ENCODE results near the gene BLID. TPM values are rescaled to one million over a fixed set of nuclear protein-coding genes. Genes with fewer than 3 reads are reported as not detected.

BLID gene
- total RNA-seq, 1 experiment from 2014 or later, result not detected

GRCh38 chr11:122163053-122163819, 47.2 kb upstream of the BLID start:
- no peaks in the 10 kb centered on the region for H3K9me3 ChIP-seq (ENCODE audit: control insufficient read depth, low read depth, low read length)
- no peaks in the 10 kb centered on the region for H3K23me2 ChIP-seq (ENCODE audit: insufficient read length, low read depth, low read length, poor library complexity, severe bottlenecking)
- no peak overlapping the region for H2BK15ac ChIP-seq (ENCODE audit: low read depth, low read length)
- H3K27ac Mint-ChIP-seq, result no peak overlapping the region
- H3K4ac ChIP-seq (ENCODE audit: low read depth, low read length), result no peak overlapping the region
- H3K56ac ChIP-seq (ENCODE audit: insufficient read length, low read depth, low read length), result no peak overlapping the region
- H3K23ac ChIP-seq (ENCODE audit: insufficient read length, low read depth, low read length), result no peak overlapping the region
- H3K27ac ChIP-seq (ENCODE audit: insufficient read length, low read depth, low read length), result no peak overlapping the region
- no peak overlapping the region for H3K4me2 ChIP-seq (ENCODE audit: insufficient read depth, insufficient read length, low read length)
- H3K4me1 ChIP-seq (ENCODE audit: insufficient read depth, low read length), result no peaks in the 10 kb centered on the region; the same call in 1 of the 2 replicates
- no peak overlapping the region for H3K4me3 Mint-ChIP-seq
- no CpG with 5 or more reads among the region's 3 CpGs for WGBS (ENCODE audit: extremely low coverage, insufficient read length, low lambda C conversion rate)
- H3T11ph ChIP-seq (ENCODE audit: low read length), result no peak overlapping the region
- no peak overlapping the region for H2BK5ac ChIP-seq (ENCODE audit: insufficient read length, low read length)
- H2AFZ ChIP-seq (ENCODE audit: low read length), result no peak overlapping the region
- no peak overlapping the region for H3K9ac ChIP-seq (ENCODE audit: extremely low read depth, insufficient read length, low read length)
- no peak overlapping the region for H2BK12ac ChIP-seq (ENCODE audit: insufficient read length, low read depth, low read length)
- no peak for TF ChIP-seq CTCF (conservative IDR thresholded peaks at IDR 0.05)
- H3K79me1 ChIP-seq (ENCODE audit: insufficient read depth, low read depth, low read length, poor library complexity, severe bottlenecking), result no peaks in the 10 kb centered on the region
- peaks cover 6% of the 10 kb centered on the region for H3K27me3 Mint-ChIP-seq (ENCODE audit: low read depth)
- no peak overlapping the region for H2BK20ac ChIP-seq (ENCODE audit: low read depth, low read length, poor library complexity, severe bottlenecking)
- H3K9me3 Mint-ChIP-seq, result no peaks in the 10 kb centered on the region
- no peaks in the 10 kb centered on the region for H3K27me3 ChIP-seq (ENCODE audit: insufficient read depth, low read length)
- H3K4me1 Mint-ChIP-seq, result peaks cover 20 to 35% of the 10 kb centered on the region in 2 experiments
- H3K14ac ChIP-seq (ENCODE audit: insufficient read depth, low read length), result no peak overlapping the region
- no peak overlapping the region for H2BK120ac ChIP-seq (ENCODE audit: low read depth, low read length, poor library complexity, severe bottlenecking)
- no peak for DNase-seq
- no peak overlapping the region for H3K18ac ChIP-seq (ENCODE audit: insufficient read length, low read depth, low read length)
- no peak overlapping the region for H4K8ac ChIP-seq (replicated peaks; ENCODE audit: insufficient read length, low read depth, low read length)
- no peak overlapping the region for H4K91ac ChIP-seq (ENCODE audit: insufficient read length, low read depth, low read length)
- no peak overlapping the region for H2AK5ac ChIP-seq (ENCODE audit: insufficient read length, low read length)
- no peaks in the 10 kb centered on the region for H3K36me3 Mint-ChIP-seq (ENCODE audit: insufficient read depth in 1 of 3, low read depth in 3 of 3)
- no peaks in the 10 kb centered on the region for H3K79me2 ChIP-seq (ENCODE audit: insufficient read depth, low read length)
- H4K5ac ChIP-seq (ENCODE audit: insufficient read length, low read depth, low read length), result no peak overlapping the region
- H4K20me1 ChIP-seq (ENCODE audit: control insufficient read depth, insufficient read depth, insufficient read length), result no peaks in the 10 kb centered on the region
